Fibroblast of gingiva (primary cell): ENCODE results near the gene ZEB1.
"Not testable (repeated sequence)": the region's sequence is repeated elsewhere in the genome, so short reads cannot be mapped to it uniquely, and the experiment has no call there.

ENCODE experiments used
- DNase-seq: peaks from one replicate; pipeline ENCODE4 v3.0.0-alpha.2; 2011; ENCODE audit warnings: low read depth

ZEB1 gene

GRCh38 chr10:31366703-31367102, 47.7 kb downstream of the ZEB1 start:
- DNase-seq: no peak

GRCh38 chr10:31368724-31369123, 49.7 kb downstream of the ZEB1 start:
- DNase-seq: peak; percentile 24

GRCh38 chr10:31372439-31372838, 53.4 kb downstream of the ZEB1 start:
- DNase-seq: no peak

- DNase-seq: peak; percentile 42
Observed at GRCh38 chr10:31374146-31374696, 55.2 kb downstream of the ZEB1 start.

GRCh38 chr10:31381171-31381570, 62.2 kb downstream of the ZEB1 start:
- DNase-seq: no peak

GRCh38 chr10:31381766-31382316, 62.8 kb downstream of the ZEB1 start:
- peak; percentile 45 for DNase-seq

GRCh38 chr10:31383810-31384588, 65.0 kb downstream of the ZEB1 start:
- DNase-seq: no peak

- DNase-seq: no peak
Observed at GRCh38 chr10:31384589-31384949, 65.6 kb downstream of the ZEB1 start.

- no peak for DNase-seq
Observed at GRCh38 chr10:31390804-31391203, 71.8 kb downstream of the ZEB1 start.

- DNase-seq: no peak
Observed at GRCh38 chr10:31393844-31394243, 74.8 kb downstream of the ZEB1 start.

GRCh38 chr10:31395695-31396094, 76.7 kb downstream of the ZEB1 start:
- peak; percentile 24 for DNase-seq

- DNase-seq: no peak
Observed at GRCh38 chr10:31396376-31396775, 77.4 kb downstream of the ZEB1 start.

GRCh38 chr10:31397852-31398251, 78.8 kb downstream of the ZEB1 start:
- DNase-seq: no peak

GRCh38 chr10:31399171-31399570, 80.2 kb downstream of the ZEB1 start:
- no peak for DNase-seq

- DNase-seq: no peak
Observed at GRCh38 chr10:31399631-31400030, 80.6 kb downstream of the ZEB1 start.

GRCh38 chr10:31401287-31401686, 82.3 kb downstream of the ZEB1 start:
- no peak for DNase-seq

- DNase-seq: no peak
Observed at GRCh38 chr10:31404640-31405039, 85.6 kb downstream of the ZEB1 start.

GRCh38 chr10:31405829-31406228, 86.8 kb downstream of the ZEB1 start:
- not testable (repeated sequence) for DNase-seq

- not testable (repeated sequence) for DNase-seq
Observed at GRCh38 chr10:31412397-31412796, 93.4 kb downstream of the ZEB1 start.

GRCh38 chr10:31413325-31413724, 94.3 kb downstream of the ZEB1 start:
- DNase-seq: no peak

- DNase-seq: no peak
Observed at GRCh38 chr10:31418481-31418880, 99.5 kb downstream of the ZEB1 start.

GRCh38 chr10:31419394-31420063, 100.5 kb downstream of the ZEB1 start:
- peak; percentile 21 for DNase-seq

- no peak for DNase-seq
Observed at GRCh38 chr10:31421322-31421721, 102.3 kb downstream of the ZEB1 start.
